NB4 (cell line): ENCODE results near the gene TMEM52.

Experiments
- DNase-seq: peaks from one replicate; pipeline ENCODE4 v3.0.0; 2010; ENCODE audit warnings: low read depth
- H3K4me3 ChIP-seq: one replicate; pipeline ENCODE4 v1.5.1; 2011; ENCODE audit warnings: mild to moderate bottlenecking, low read depth, low read length, moderate library complexity
- MYC ChIP-seq: IDR thresholded peaks from 2 replicates; pipeline ENCODE4 v1.6.1; 2011; ENCODE audit warnings: low read depth, low read length
- POLR2A ChIP-seq: IDR thresholded peaks from 2 replicates; pipeline ENCODE4 v1.6.1; 2011; ENCODE audit warnings: mild to moderate bottlenecking; ENCODE audit not compliant: insufficient read length; ENCODE audit errors: extremely low read depth
- TF ChIP-seq, protein P1 (sequence below): IDR thresholded peaks from one replicate; pipeline ENCODE4 v1.5.1; 2012; ENCODE audit warnings: low read depth, low read length
- TF ChIP-seq, protein P2 (sequence below): IDR thresholded peaks from 2 replicates; pipeline ENCODE4 v1.6.1; 2011; ENCODE audit warnings: low read depth, low read length

The TMEM52 gene

DNA sequence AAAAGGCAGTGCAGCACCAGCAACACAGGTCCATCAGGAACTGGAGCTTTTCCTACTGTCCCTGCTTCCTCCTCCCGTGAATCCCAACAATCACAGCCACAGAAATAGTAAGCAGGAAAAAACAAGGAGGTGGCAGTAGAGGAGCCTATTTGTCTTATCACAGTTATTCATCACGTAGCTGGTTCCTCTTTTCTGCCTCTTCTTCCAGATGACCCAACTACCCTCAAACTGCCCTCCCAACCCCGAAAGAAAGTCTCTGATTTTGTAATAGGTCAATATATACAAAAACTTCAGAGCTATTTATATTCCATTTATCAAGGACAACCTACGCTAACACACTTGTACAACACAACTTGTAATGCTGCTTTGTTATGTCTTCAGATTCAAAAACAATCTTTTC lies 49.6 kb downstream of the TMEM52 start:
- TF ChIP-seq MYC = no peak
- TF ChIP-seq, protein P1, sequence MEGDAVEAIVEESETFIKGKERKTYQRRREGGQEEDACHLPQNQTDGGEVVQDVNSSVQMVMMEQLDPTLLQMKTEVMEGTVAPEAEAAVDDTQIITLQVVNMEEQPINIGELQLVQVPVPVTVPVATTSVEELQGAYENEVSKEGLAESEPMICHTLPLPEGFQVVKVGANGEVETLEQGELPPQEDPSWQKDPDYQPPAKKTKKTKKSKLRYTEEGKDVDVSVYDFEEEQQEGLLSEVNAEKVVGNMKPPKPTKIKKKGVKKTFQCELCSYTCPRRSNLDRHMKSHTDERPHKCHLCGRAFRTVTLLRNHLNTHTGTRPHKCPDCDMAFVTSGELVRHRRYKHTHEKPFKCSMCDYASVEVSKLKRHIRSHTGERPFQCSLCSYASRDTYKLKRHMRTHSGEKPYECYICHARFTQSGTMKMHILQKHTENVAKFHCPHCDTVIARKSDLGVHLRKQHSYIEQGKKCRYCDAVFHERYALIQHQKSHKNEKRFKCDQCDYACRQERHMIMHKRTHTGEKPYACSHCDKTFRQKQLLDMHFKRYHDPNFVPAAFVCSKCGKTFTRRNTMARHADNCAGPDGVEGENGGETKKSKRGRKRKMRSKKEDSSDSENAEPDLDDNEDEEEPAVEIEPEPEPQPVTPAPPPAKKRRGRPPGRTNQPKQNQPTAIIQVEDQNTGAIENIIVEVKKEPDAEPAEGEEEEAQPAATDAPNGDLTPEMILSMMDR = no peak
- TF ChIP-seq, protein P2, sequence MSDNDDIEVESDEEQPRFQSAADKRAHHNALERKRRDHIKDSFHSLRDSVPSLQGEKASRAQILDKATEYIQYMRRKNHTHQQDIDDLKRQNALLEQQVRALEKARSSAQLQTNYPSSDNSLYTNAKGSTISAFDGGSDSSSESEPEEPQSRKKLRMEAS = no peak
- TF ChIP-seq POLR2A = no peak
- H3K4me3 ChIP-seq = no peak overlapping the region
- DNase-seq = peak; percentile 63
